ENCODE measurements around the gene VPS52.
"Not testable (repeated sequence)": the region's sequence is repeated elsewhere in the genome, so short reads cannot be mapped to it uniquely, and the experiment has no call there.

Gene VPS52

DNA sequence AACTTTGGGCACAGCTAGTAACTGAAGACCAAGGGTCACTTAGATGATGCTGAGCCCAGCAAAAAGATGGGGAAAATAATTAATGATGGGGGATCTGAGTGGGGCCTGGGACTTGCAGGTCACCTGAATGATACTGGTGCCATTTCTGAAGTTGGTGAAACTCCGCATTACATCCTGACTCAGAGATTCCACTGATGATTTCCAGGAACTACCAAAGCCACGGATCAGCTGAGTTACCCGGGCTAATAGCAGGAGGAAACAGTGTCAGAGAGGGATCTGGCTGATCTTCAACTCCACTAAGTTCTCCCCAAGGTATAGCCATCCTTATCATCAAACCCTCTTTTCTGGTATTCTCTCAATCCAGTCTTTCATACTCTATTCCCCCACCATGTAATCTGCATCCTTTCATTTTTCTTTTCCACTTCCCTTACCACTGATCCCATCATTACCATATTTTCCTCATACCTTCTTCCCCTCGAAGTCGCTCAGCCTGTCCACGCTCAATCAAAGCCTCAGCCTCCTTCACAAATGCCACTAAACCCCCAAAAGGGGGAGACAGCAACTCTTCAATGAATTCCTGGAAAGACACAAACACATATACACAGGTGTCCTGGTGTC is 20.2 kb downstream of the VPS52 start:
- DNase-seq (ENCODE audit: extremely low read depth in 1 of 2, low read depth in 1 of 2), result no peak

DNA sequence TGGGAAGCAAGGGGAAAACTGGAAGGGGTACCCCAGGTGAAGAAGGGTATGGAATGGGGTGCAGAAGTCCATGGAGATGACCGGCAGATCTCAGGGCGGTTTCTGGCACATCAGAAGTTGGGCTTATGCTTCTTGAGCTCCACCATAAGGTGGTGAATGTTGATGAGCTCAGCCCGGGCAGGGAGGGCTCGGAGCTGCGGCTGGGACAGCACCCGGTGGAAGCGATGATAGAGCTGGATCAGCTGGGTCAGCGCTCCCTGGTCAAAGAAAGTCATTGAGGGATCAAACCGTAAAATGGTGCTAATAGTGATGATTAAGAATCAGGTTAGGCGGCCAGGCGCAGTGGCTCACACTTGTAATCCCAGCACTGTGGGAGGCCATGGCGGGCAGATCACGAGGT is 20.9 kb downstream of the VPS52 start:
- no peak for DNase-seq (ENCODE audit: extremely low read depth in 1 of 2, low read depth in 1 of 2)

DNA sequence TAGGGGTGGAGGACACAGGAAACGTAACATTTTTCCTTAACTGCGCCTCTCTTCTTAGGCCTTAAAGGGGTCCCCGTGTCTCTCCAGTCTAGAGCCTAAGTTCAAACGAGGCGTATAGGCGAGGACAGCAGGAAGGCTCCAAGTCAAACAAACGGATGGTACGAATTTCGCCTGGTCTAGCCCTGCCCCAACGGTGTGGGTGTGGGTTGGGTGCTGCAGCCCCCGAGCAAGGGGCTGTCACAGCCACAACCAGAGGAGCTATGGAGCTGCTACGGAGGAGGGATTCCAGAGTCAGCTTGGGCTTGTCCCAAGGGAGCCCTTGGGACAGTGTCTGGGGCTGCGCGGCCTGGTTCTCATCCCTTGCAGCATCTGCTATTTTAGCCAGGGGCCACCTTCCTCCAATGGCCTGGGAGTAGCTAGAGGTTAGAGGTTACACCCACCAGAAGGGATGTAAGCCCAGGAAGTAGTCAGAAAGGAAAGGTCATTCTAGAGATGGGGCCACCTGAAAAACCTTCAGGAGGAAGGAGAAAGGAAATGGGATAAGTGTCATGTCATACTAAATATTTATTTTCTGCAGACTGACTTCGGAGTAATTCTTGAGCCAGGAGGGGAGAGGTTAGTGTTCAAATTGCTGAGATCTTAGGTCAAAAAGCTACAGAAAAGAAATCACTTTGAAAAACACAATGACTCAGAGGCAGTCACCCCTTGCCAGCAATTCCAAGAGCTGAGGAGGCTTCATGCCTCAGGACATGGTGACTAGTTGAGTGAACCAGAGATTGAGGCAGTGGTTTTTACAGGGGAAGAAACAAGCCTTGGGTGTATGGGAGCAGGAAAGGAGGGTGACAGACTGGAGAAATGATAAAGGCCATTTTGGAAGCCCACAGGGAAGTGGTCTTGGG is 21.7 kb downstream of the VPS52 start:
- DNase-seq (ENCODE audit: extremely low read depth in 1 of 2, low read depth in 1 of 2), result no peak

DNA sequence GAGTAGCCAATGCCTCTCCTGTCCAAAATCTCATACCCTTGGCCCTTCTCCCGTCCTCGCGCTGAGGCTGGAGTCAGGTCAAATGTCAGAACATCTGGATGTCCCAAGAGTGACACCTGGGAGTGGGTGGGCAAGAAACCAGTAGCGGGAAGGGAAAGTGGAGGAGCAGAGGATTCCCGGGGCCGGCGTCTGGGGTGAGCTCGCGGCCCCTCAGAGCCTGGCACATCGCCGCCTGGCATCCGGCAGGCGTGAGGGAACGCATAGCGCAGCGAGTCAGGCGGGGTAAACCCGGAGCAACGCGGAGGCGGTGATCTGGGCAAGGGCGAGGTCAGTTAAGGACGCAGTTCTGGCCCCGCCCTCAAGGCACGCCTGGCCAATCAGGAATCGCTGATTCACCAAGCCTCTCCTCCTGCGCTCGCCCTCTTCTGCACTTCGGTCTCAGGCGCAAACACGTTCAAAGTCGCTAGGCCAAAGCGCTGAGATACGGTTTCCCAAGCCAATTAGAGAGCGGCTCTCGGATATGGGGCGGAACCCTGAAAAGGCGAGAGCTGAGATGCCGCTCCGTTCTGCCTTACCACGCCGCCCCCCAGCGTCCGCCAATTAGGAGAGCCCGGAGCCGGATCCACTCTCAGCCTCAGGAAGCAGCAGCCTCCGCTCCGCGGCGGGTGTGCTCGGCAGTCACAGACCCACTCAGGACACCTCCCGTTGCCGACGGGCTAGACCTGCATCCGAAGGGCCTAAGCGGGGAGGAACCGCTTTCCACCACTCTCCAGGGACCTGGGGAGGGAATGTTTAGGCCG is 22.5 kb downstream of the VPS52 start:
- DNase-seq (ENCODE audit: extremely low read depth in 1 of 2, low read depth in 1 of 2), result peak; percentile 89 to 98

- DNase-seq (ENCODE audit: extremely low read depth in 1 of 2, low read depth in 1 of 2), result no peak
Measured at GRCh38 chr6:33248643-33248931, 23.1 kb downstream of the VPS52 start.

DNA sequence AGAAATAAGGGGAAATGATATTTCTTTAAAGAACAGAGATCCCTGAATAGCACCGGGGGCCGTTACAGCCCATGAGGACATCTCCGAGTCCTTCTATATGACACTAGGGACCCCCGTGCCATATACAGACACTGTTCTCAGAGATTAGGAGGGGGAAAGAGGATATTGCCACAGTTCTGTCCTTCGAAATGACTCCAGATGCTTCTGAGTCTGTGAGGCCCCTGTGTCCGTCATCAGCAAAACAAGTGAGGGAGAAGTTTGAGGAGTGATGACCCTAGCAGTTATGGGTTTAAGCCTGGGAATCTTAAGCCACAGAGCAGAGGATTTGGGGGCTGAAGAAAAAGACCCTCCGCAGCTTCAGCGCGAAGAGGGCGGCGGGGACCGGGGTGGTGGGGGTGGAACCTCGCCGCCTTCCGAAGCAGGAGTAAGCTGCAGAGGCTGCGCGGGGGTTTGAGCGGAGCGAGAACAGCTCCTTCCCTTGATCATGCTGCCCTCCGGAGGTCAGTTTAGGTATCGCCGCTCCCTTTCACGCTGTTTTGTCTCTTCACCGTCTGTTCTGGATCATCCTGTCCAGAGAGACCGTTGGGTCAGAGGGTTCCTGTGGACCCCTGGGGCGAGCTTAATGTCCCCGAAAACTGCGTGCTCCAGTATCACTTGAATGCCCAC is 23.6 kb downstream of the VPS52 start:
- peak; percentile 75 to 88 for DNase-seq (ENCODE audit: extremely low read depth in 1 of 2, low read depth in 1 of 2)

DNA sequence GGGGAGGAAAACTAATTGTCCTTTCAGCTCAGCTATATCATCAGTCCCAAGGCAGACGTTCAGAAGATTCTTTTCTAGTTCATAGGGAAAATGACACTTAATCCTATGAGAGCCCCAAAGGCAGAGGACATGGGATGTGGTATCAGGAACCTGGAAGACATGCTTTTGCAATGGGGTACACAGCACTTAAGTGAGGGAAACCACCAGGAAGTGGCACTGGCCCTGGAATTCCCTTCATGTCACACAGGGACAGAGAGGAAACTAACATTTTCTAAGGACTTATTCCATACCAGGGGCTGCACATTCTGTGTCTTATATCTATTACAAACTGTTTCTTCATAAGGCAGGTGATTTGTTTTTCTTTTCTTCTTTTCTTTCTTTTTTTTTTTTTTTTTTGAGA is 28.2 kb downstream of the VPS52 start:
- DNase-seq (ENCODE audit: extremely low read depth in 1 of 2, low read depth in 1 of 2), result no peak

GRCh38 chr6:33241968-33242367 is 29.7 kb downstream of the VPS52 start:
- no peak for DNase-seq (ENCODE audit: extremely low read depth in 1 of 2, low read depth in 1 of 2)

GRCh38 chr6:33237741-33238140 is 33.9 kb downstream of the VPS52 start:
- no peak for DNase-seq (ENCODE audit: extremely low read depth in 1 of 2, low read depth in 1 of 2)

DNA sequence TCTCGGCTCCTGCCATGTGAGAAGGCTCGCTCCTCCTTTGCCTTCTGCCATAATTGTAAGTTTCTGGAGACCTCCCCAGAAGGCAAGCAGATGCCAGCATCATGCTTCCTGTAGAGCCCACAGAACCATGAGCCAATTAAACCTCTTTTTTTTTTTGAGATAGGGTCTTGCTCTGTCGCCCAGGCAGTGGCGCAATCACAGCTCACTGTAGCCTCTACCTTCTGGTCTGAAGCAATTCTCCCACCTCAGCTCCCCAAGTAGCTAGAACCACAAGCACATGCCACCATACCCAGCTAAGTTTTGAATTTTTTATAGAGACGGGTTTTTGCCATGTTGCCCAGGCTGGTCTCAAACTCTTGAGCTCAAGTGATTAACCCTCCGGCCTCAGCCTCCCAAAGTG is 34.8 kb downstream of the VPS52 start:
- no peak for DNase-seq (ENCODE audit: extremely low read depth in 1 of 2, low read depth in 1 of 2)

DNA sequence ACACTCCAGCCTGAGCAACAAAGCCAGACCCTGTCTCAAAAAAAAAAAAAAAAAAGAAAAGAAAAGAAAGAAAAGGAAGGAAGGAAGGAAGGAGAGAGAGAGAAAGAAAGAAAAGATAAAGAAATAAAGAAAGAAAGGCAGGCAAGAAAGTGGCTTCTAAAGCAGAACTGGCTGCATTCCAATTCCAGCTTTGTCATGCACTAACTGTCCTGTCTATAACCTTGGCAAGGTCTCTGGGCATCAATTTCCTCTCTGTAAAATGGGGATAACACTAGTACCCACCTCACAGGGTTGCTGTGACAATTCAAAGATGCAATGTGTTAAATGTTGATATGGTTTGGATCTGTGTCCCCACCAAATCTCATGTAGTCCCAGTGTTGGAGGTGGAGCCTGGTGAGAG is 35.3 kb downstream of the VPS52 start:
- no peak for DNase-seq (ENCODE audit: extremely low read depth in 1 of 2, low read depth in 1 of 2)

DNA sequence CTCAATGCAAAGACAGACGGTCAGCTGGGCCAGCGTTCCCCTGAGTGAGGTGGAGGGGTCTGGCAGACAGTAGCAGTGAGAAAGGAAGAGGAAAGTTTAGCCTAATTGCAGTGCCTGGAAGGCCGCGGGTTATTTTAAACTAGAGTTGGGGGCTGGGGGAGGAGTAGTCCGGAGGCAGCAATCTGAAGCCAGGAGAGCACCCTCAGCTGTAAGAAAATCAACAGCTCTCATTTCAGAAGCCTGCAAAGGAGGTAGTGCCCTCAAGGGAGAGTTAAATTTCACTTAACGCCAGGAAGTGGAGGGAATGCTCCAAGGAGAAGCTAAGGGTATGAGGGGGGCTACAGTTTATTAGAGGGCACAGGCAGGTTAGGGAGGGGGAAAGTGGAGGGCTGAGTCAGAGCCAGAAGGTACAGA is 36.4 kb downstream of the VPS52 start:
- DNase-seq (ENCODE audit: extremely low read depth in 1 of 2, low read depth in 1 of 2), result no peak

DNA sequence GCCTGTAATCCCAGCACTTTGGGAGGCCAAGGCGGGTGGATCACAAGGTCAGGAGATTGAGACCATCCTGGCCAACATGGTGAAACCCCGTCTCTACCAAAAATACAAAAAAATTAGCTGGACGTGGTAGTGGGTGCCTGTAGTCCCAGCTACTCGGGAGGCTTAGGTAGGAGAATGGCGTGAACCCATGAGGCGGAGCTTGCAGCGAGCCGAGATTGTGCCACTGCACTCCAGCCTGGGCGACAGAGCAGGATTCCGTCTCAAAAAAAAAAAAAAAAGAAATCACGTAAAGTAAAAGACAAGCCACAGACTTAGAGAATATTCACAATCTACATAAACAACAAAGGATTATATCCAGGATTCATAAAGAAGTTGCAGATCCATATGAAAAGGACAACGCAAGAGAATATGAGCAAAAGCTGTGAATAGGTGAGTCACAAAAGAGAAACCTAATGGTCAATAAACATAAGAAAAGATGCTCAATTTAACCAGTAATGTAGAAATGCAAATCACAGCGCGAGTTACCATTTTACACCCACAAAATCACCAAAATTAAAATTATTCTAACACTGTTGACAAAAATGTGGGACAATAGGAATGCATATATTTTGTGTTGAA is 45.1 kb downstream of the VPS52 start:
- not testable (repeated sequence) for DNase-seq (ENCODE audit: extremely low read depth in 1 of 2, low read depth in 1 of 2)

GRCh38 chr6:33217681-33218080 is 54.0 kb downstream of the VPS52 start:
- DNase-seq (ENCODE audit: extremely low read depth in 1 of 2, low read depth in 1 of 2), result no peak

- DNase-seq (ENCODE audit: extremely low read depth in 1 of 2, low read depth in 1 of 2), result no peak
Measured at GRCh38 chr6:33217246-33217645, 54.4 kb downstream of the VPS52 start.

DNA sequence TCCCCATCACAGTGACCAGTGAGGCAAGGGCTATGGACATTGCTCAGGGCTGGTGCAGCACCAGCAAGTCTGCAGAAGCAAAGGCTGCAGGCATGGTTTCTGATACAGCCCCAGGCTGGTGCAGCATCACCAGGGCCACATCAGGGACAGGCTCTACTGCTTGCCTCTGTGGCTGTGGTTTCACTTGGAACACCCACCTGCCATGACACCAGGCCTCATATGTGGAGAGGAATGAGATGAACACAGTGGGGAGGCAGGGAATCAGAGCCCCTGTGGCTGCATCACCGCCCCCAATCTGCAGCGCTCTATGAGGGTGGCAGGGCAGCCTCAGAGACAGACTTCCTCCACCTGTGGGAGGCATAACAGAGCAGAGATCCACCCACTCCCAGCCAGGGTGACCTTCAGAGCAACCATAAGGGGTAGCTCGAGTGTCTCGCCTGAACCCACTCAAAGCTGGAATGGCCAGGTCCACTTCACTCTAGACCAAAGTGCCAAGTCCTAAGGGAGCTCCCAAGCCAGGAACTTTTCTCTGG is 55.5 kb downstream of the VPS52 start:
- no peak for DNase-seq (ENCODE audit: extremely low read depth in 1 of 2, low read depth in 1 of 2)

DNA sequence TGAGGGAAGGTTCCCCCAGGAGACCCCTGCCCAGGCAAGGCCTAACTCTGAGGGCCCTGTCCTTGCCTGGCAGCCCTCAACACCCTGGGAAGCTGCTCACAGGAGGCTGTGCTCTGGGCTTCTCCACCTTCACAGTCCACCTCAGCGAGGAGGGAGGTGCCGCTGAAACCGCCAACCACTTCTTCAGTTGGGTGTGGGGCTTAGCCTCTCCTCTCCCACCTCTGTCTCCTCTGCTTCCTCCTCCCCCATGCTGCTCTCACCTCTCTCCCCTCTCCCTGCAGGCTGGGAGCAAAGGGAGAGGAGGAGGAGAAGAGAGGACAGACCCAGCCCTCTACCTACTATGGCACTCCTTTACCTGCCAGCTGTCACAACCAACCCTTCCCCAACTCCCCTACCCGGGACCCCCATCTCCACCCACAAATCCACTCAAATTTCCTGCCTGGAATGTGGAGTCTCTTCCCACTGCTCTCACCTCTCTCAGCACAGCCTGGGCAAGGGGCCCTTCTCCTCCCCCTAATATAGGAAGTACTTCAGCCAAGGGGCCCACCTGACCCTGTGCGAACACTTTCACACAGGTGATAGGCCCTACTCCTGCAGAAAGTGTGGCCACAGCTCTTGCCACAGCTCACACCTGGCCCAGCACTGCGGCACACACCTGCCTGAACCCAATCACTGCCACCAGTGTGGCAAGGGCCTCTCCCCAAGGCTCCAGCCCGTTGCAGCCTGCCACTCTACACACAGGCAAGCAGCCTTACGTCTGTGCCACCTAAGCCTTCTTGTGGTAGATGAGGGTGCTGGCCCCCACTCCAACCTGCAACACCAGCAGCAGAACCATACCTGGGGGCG is 56.2 kb downstream of the VPS52 start:
- DNase-seq (ENCODE audit: extremely low read depth in 1 of 2, low read depth in 1 of 2), result no peak

GRCh38 chr6:33213989-33214335 is 57.7 kb downstream of the VPS52 start:
- no peak for DNase-seq (ENCODE audit: extremely low read depth in 1 of 2, low read depth in 1 of 2)

- DNase-seq (ENCODE audit: extremely low read depth in 1 of 2, low read depth in 1 of 2), result no peak
Measured at GRCh38 chr6:33213166-33213988, 58.3 kb downstream of the VPS52 start.

Measured in stimulated activated CD8-positive, alpha-beta memory T cell treated with anti-CD3 and anti-CD28 coated beads, Interleukin-7, amount 100 ng/mL, for 48 hours (primary cell).